HG02588 (cell line): ENCODE results near the gene ITGA2.

ENCODE experiments used
- ATAC-seq: cut with Tn5 transposase; IDR thresholded peaks from one replicate; pipeline ENCODE4 v1.9.1; 2021; ENCODE audit warnings: mild to moderate bottlenecking, moderate library complexity; ENCODE audit not compliant: unreplicated experiment

ITGA2 gene

DNA sequence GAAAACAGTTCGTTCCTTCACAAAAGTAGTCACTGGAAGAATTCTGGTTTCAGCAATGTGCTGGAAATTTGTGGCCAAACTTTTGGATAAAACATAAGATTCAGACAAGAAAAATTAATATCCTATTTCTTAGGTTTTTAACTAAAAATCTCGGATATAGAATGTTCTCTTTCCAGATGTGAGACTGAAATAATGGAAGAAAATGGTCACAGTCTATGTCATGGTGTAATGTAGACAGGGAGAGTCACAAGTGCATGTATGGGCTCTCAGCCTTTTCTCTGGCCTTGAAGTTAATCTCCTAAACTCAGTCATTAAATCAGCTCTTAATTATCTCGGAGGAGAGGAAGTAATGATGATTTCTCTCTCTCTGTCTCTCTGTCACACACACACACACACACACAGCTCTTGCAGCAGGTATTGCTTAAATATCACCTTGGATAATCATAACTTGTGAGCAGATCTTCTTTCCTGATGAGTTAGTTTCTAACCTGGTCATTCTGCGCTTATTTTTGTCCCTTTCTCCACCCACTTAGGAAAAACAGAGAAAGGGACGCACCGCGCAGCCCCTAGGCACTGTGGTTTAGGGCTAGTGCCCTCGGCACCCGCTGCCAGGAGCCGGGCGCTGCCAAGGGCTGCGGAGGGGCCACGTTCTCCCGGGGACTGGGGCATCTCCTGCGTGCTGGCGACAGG is 672 bp upstream of the ITGA2 start:
- ATAC-seq: no peak

DNA sequence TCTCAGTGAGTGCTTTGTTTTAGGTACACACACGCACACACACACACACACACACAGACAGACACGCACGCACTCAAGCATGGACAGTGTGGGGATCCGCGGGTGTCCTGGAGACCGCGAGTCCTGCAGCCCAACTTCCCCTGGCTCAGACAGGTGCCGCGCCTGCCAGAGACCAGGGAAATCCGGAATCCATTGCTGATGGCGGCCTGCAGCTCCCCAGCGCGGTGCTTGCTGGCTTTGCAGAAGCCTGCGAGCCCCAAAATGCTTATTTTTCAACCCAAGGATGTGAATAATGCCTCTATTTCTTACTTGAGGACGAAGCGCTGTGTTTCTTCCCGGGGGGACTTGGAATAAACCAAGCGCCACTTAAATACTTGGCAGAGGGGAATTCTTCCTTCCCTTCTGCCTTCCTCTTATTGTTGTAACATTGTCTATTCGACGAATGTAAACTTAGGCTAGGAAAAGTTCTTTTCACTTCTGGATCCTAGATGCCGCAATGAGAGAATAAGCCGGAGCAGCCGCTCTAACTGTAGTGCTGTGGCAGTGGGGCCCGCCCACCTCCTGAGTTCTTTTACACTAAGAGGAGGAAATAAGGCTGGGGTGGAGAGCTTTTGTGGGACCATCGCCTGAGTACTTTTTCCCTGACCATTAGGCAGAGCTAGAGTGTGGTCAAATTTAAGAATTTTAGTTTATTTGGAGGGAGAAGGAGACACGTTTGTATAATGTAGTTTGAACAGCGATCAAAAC is 802 bp downstream of the ITGA2 start:
- ATAC-seq: peak; percentile 7

DNA sequence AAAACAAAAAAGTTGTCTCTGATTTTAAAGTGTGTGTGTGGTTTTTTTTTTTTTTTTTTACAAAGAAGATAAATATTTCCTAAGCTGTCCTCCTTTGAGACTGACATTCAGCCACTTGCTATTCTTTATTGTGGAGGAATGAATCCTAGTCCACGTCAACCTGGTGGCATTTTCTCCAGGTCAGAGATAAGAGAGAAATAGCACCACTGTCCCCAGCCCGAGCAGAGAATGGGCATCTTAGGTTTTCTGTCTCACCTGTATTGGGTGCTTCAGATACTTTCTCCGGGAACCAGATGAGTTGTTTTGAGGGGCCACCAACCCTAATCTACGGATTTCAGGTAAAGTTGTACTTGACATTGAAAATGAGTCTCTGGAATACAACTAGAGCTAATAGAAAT is 1.4 kb downstream of the ITGA2 start:
- no peak for ATAC-seq

DNA sequence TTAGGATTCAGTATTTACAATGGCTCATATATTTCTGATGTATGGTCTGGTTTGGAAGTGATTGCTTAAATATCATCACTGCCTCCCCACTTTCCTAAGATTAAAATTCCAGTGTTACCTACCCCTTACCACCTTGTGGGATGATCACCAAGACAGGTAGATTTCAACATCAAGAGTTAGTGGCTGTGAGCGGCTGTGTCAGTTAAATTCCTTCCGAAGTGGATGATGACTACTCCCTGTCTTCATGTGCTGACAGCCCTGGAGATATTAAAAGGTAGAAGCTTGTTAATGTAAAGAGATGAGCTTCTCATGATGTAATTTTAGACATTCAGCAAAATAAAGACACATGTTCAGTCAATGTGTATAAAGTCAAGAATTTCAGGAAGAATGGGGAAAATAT is 4.2 kb downstream of the ITGA2 start:
- ATAC-seq: no peak

DNA sequence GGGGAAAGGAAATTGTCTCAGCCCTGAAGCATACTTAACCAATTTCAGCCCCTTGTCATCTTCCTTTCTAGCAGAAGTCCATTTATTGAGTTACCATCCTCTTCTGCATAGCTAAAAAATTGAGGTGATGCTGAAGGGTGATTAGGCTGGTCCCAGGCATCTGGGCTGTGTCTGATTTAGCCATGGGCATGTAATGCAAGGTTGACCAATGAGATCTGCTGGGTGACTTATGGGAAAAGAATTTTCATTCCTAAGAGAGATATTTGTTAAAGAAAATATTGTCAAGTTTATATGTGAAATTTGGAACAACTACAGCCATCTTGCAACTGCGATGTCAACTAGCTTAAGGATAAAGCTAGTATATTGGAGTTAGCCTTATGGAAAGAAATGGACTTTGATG is 5.1 kb downstream of the ITGA2 start:
- ATAC-seq: no peak

DNA sequence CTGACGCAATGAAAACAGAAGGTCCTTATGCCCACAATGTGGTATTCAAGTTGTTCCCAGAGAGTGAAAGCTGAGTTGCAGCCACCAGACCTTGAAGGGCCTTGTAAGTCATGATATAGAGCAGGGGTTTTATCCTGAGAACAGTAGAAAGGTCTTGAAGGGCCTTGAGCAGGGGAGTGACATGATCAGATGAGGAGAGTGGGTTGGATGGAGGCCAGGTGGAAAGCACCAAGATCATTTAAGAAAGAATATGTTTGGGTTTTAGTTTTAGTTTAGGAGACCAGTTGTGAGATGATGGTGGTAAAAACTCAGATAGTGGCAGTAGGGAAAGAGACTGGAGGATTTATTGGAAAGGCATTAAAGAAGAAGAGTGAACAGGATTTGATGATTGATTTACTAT is 5.9 kb downstream of the ITGA2 start:
- no peak for ATAC-seq

DNA sequence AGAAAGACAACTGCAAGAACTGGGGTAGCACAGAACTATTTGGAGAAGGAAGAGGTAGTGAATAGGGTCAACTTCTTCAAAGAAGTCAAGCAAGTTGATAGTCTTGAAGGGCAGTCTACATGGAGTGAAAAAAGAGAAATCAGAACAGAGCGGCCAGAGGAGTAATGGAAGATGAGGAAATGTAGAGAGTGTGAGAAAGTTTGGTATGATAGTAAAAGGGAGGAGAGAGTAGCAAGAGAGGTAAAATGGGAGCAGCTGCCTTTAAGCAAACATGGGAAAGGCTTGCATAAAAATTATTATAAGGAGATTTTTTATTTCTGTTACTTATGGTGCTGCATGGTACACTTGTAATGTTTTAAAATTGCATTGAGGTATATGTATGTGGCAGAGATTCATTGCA is 6.8 kb downstream of the ITGA2 start:
- ATAC-seq: no peak

DNA sequence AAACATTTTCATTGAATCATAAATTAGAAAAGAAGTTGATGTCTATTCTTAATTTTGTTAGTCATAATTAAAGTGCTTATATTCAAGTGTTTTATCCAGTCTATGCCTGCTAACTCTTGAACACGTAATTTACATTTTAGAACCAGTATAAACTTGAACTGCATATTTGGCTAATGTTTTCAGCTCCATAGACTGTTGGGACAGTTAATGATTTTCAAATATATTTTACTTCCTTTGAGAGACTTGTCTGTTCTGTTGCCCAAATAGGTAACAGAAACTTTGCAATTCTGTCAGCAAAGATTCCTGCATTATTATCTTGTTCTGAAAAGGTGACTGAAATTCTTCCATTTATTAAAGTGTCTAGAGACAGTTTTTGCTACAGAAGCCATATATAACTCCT is 7.8 kb downstream of the ITGA2 start:
- no peak for ATAC-seq

DNA sequence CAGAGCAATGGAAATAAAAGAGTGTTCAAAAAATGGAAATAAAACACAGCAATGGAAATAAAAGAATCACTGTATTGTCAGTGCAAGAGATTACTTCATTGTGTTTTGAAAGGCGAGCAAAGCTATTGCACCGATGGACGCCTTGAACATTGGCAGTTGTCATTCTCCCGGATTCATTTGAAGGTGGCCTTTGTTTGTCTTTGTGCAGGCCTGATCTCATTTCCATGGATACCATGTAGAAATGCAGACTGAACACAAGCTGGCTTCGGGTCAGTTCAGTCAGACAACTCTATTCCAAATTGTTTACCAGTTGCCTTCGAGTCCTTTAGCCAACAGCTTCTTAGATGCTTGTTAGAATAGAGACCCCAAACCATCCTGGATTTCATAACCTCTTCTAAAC is 8.3 kb downstream of the ITGA2 start:
- no peak for ATAC-seq

DNA sequence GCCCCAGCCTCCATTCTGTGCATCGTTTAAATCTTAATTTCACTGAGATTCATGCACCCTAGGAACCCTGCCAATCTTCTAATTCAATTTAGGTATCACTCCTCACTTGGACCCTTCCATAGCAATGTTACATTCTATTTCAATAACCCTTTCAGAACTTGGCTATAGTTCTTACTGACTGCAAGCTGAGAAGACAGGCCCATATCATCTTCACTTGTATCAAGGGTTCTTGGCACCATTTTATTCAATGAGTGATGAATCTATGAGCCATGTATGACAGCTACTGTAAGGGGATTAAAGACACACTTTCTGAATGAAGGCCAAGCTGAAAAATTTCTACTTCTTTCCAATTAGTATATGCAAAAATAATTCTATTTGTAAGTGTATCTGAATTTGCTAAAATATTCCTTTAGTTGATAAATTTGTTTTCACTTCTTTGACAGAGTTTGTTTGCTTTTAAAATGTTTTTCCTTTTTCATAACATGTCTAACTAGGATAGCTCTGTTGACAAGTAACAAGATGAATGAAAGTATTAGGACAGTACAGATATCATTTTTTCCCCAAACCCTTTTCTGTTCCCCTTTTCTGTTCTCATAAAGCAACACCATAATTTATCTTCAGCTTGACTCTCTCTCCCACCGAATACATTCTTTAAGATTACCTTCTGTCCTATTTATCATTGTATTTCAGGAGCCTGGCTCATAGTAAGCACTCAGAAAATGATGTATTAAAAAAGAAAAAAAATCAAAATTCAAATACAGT is 9.6 kb downstream of the ITGA2 start:
- ATAC-seq: no peak

DNA sequence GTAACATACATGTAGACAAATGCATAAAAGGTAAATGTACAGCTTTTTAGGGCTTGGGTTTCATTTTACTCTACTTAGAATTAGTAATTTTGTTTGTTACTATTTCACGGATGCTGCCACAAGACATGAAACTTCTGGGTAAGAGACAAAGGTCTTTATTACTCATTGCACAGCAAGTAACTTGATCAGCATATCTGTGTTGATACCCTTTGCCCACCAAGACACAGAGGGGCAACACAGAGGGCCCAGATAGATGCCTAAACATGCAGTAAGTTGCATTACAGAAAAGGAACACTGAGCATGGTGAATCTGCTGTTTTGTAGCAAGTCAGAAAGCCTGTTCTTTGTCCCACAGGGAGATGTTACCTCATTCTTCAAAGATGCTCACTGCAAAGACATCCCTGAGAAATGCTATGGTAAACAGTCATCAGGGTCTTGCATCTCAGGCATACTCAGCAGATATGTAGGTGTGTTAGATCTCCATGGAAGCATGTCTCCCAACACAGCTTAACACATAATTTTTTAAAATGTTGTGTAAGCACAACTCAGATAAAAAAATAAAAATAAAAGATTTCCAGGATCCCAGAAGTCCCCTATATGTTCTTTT is 10.3 kb downstream of the ITGA2 start:
- no peak for ATAC-seq

DNA sequence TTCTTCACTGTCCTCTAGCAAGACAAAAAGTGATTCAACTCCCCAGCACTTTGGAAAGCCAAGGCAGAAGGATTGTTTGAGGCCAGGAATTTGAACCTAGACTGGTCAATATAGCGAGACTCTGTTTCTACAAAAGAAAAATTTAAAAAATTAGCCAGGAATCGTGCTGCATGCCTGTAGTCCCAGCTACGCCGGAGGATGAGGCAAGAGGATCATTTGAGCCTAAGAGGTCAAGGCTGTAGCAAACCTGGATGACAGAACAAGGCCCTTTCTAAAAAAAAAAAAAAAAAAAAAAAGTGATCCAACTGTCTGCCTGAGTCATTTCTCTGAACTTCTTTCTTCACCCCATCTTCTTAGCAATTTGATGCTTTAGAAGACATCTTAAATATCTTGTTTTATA is 12.4 kb downstream of the ITGA2 start:
- ATAC-seq: no peak

DNA sequence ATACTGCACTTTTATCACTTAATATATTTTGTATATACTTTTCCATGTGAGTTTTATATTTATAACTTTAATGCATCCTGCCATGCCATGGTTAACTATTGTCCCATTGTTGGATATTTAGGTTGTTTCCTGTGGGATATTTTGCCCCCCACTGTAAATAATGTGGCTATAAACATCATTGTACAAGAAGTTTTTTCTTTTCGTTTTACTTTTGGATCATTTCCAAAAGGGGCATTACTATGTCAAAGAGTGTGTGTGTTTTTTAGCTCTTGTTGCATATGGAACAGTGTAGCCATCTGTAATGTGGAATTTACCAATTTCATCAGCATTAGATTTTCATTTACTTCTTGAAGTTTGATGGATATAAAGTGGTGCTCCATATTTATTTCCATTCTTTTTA is 13.3 kb downstream of the ITGA2 start:
- no peak for ATAC-seq

DNA sequence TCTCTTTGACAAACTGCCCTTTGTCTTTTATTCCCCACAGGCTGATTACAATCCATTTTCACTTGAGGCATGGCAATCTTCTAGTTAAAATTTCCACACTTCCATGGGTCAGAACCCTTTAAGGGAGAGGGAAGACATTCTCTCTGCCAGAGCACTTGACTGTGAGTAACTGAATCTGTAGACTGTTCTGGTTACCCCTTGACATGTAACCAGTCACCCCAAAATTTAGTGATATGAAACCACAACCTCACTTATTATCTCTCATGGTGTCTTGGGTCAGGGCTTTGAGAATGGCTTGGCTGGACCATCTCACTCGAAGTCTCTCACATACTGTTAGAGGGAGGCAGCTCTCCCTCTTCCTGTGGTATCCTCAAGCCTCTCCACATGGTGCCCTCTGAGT is 14.0 kb downstream of the ITGA2 start:
- no peak for ATAC-seq

DNA sequence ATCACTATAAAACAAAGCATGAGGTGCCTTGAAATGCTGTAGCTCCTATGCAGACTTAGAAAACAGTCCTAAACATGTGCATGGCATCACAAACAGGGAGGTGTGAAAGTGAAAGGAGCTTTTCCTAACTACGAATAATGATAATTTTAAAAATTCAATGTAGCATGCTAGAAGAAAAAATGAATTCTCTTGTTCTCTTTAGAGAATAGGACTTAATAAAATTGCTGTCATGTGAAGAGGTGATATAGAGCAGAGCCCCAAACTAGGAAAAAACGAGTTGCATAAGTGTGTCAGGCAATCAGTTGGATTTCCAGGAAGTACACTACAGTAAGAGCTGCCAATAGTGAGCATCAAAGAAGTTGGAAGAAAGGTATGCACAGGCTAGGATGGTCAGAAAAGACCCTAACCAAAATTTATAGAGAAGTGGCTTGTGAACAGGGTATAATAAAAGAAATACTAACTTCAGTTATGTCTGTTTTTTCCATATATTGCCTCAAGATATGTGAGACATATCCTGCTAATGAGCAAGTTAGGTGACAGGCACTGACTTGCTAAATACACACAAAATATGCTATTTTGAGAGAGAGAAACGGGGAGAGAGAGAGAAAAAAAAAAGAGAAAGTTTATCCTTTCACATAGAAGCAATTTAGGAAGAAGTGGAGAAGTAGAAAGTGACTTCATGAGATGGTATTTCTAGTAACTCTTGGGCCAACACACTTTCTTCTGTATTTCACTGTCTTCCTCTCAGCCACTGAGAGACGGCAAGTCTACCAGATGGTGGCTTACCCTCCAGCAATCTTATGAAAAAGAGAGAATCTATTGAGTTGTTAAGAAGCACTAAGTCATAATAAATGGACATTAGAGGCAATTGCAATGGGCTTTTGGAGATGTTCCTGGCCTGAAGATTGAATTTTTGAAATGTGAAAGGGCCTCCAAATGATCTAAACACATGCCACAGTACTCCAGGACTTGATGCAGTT is 18.0 kb downstream of the ITGA2 start:
- no peak for ATAC-seq

DNA sequence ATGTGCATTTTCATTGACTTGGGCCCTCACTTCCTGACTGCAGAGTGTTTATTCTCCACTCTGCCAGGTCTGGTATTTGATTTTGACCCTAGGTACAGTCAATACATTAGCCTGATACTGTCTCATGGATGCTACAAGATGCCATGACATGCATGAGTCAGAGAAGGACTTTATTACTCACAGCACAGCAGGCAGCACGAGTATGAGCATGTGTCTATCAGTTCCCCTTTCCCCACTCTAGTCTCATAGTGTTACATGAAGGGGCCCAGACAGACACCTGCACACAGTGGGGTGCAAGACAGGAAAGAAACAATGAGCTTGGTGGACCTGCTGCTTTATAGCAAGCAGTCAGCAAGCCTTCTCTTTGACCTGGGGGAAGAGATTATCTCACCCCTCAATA is 19.6 kb downstream of the ITGA2 start:
- peak; percentile 97 for ATAC-seq

DNA sequence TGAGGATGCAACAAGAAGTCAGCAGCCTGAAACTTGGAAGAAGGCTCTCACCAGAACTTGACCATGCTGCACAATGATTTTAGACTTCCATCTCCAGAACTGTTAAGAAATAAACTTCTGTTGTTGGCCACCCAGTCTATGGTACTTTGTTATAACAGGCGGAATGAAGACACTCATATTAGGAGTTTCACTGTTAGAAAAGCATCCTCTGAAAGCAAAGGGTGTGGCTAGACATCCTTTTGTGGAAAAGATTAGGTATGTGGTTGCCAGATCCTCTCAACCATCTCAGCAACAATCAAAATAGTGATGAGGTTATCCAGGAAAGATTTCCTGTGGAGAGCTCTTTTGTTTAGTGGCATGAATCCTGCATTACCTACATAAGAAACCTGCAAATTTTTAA is 20.7 kb downstream of the ITGA2 start:
- no peak for ATAC-seq

DNA sequence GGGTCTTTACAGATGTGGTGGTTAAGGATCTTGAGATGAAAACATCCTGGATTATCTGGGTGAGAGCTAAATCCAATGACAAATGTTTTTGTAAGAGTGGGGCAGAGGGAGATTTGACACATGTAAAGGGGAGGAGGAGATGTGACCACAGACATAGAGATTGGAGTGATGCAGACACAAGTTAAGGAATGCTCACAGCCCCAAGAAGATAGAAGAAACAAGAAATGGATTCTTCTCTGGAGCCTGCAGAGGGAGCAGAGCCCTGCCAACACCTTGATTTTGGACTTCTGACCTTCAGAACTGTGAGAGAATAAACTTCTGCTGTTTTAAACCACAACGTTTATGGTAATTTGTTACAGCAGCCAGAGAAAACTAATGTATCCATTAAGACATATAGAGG is 21.7 kb downstream of the ITGA2 start:
- ATAC-seq: no peak

DNA sequence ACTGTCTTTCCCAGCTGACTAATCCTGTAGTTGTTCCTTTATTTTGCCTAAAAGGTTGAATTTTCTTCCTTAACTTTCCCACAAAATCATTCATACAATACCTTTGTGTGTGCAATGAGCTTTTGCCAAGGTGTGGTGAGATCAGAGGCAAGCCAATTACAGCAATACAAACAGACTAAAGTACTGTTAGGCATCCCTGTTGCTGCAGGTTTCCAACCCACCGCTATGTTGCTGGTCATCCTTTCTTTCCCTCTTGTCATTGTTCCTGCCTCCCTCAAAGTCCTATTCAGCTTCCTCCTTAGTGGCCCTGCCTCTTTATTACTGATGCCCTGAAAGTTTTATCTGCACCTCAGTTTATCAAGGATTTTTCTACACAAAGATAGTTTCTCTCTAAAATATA is 22.1 kb downstream of the ITGA2 start:
- ATAC-seq: no peak

DNA sequence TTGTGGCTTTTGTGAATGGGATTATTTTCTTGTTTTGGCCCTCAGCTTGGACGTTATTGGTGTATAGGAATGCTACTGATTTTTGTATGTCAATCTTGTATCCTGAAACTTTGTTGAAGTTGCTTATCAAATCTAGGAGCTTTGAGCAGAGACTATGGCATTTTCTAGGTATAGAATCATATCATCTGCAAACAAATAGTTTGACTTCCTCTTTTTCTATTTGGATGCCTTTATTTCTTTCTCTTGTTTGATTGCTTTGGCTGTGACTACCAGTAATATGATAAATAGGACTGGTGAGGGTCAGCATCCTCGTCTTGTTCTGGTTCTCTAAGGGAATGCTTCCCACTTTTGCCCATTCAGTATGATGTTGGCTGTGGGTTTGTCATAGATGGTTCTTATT is 24.7 kb downstream of the ITGA2 start:
- ATAC-seq: no peak

DNA sequence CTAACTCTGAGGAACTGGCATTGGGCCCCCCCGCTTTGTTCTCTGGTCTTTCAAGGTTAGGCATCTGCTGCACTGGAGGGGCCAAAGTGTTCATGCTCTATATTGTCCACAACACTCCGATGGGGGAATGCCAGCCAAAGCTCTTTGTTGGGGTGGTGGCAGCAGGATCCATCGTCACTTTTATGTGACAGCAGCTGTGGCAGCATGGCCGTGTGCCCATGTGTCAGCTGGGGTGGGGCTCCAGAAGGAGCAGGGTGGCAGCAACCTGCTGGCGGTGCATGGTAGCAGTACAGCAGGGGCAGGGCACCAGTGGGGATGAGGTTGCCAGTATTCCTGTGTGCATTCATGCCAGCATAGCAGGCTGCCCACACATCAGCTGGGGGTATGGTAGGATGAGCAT is 28.2 kb downstream of the ITGA2 start:
- ATAC-seq: no peak
